ENCODE data around the gene ERI3. TPM values are rescaled to one million over a fixed set of nuclear protein-coding genes. Genes with fewer than 3 reads are reported as not detected.

The ERI3 gene
- total RNA-seq (2022) (65.9 and 71.4 TPM in 2 replicates), Bru-seq, nascent RNA (percentile 76 among the genes with signal in this experiment), BruChase-seq, experiment 1, labeled RNA remaining after a 6-hour chase (percentile 71 among the genes with signal in this experiment), BruChase-seq, experiment 2, labeled RNA remaining after a 2-hour chase (percentile 75 among the genes with signal in this experiment)
- long read RNA-seq, transcript ERI3-201 (9 exons, 1,684 nt), result major isoform, 43 of 241 reads
- long read RNA-seq, partial matches to known transcripts, result 81 of 241 reads
- long read RNA-seq, other reads (novel, unspliced or antisense), result 117 of 241 reads

- no TSS peak for BruUV-seq (replicated peaks)
- DNase-seq, result peak; percentile 96
- H3K27me3 Mint-ChIP-seq (ENCODE audit: unreplicated experiment), result no peaks in the 10 kb centered on the region
- intact Hi-C loops (cut with micrococcal nuclease; ENCODE audit: unreplicated experiment), result no loop called here
- H3K4me1 Mint-ChIP-seq (ENCODE audit: low read depth, unreplicated experiment), result peaks cover 38% of the 10 kb centered on the region
- CTCF ChIA-PET, result interaction anchor here (0.6 kb wide), 2 partner anchors 284 to 737 kb away, joined by 3 to 4 read pairs; no protein-coding TSS in a partner anchor
- TF ChIP-seq CTCF (IDR thresholded peaks at IDR 0.05; ENCODE audit: unreplicated experiment), result no peak
- H3K36me3 Mint-ChIP-seq (ENCODE audit: insufficient read depth, unreplicated experiment), result peaks cover 32% of the 10 kb centered on the region
- H3K27ac Mint-ChIP-seq (ENCODE audit: unreplicated experiment), result peak within 1 kb of the TSS; percentile 78
- H3K9me3 Mint-ChIP-seq (ENCODE audit: low read depth, unreplicated experiment), result no peaks in the 10 kb centered on the region
- peak within 1 kb of the TSS; percentile 79 for H3K4me3 Mint-ChIP-seq (ENCODE audit: low read depth, unreplicated experiment)
Observed at GRCh38 chr1:44354840-44355581, at the start of gene ERI3. Gene ERI3, minus strand, starts transcription at chr1:44355257. Its CDS starts 231 bp downstream, at chr1:44355026.

GRCh38 chr1:44401256-44402228 lies 46.5 kb upstream of the ERI3 start:
- CTCF ChIA-PET, result no interaction called here
- no peak overlapping the region for H3K27ac Mint-ChIP-seq (ENCODE audit: unreplicated experiment)
- no TSS peak for BruUV-seq (replicated peaks)
- H3K4me3 Mint-ChIP-seq (ENCODE audit: low read depth, unreplicated experiment), result no peak overlapping the region
- no peaks in the 10 kb centered on the region for H3K9me3 Mint-ChIP-seq (ENCODE audit: low read depth, unreplicated experiment)
- peaks cover 40% of the 10 kb centered on the region for H3K27me3 Mint-ChIP-seq (ENCODE audit: unreplicated experiment)
- peaks cover 18% of the 10 kb centered on the region for H3K36me3 Mint-ChIP-seq (ENCODE audit: insufficient read depth, unreplicated experiment)
- intact Hi-C loops (cut with micrococcal nuclease; ENCODE audit: unreplicated experiment), result no loop called here
- TF ChIP-seq CTCF (IDR thresholded peaks at IDR 0.05; ENCODE audit: unreplicated experiment), result no peak
- H3K4me1 Mint-ChIP-seq (ENCODE audit: low read depth, unreplicated experiment), result no peaks in the 10 kb centered on the region
- DNase-seq, result no peak

- BruUV-seq (replicated peaks), result no TSS peak
- no peaks in the 10 kb centered on the region for H3K4me1 Mint-ChIP-seq (ENCODE audit: low read depth, unreplicated experiment)
- H3K27ac Mint-ChIP-seq (ENCODE audit: unreplicated experiment), result no peak overlapping the region
- H3K36me3 Mint-ChIP-seq (ENCODE audit: insufficient read depth, unreplicated experiment), result no peaks in the 10 kb centered on the region
- peaks cover 8% of the 10 kb centered on the region for H3K27me3 Mint-ChIP-seq (ENCODE audit: unreplicated experiment)
- CTCF ChIA-PET, result interaction anchor here (0.7 to 1.9 kb wide), 2 partner anchors 12 to 434 kb away, joined by 3 to 6 read pairs; no protein-coding TSS in a partner anchor
- intact Hi-C loops (cut with micrococcal nuclease; ENCODE audit: unreplicated experiment), result no loop called here
- no peak overlapping the region for H3K4me3 Mint-ChIP-seq (ENCODE audit: low read depth, unreplicated experiment)
- TF ChIP-seq CTCF (IDR thresholded peaks at IDR 0.05; ENCODE audit: unreplicated experiment), result no peak
- DNase-seq, result no peak
- no peaks in the 10 kb centered on the region for H3K9me3 Mint-ChIP-seq (ENCODE audit: low read depth, unreplicated experiment)
Observed at GRCh38 chr1:44390277-44390676, 35.2 kb upstream of the ERI3 start.

GRCh38 chr1:44389437-44389836 lies 34.4 kb upstream of the ERI3 start:
- CTCF ChIA-PET, result no interaction called here
- TF ChIP-seq CTCF (IDR thresholded peaks at IDR 0.05; ENCODE audit: unreplicated experiment), result no peak
- BruUV-seq (replicated peaks), result no TSS peak
- Mint-ChIP-seq H3K27me3 (ENCODE audit: unreplicated experiment) (no peaks in the 10 kb centered on the region), H3K4me1 (ENCODE audit: low read depth, unreplicated experiment) (no peaks in the 10 kb centered on the region), H3K27ac (ENCODE audit: unreplicated experiment) (no peak overlapping the region), H3K9me3 (ENCODE audit: low read depth, unreplicated experiment) (no peaks in the 10 kb centered on the region), H3K36me3 (ENCODE audit: insufficient read depth, unreplicated experiment) (no peaks in the 10 kb centered on the region), H3K4me3 (ENCODE audit: low read depth, unreplicated experiment) (no peak overlapping the region)
- DNase-seq, result no peak
- intact Hi-C loops (cut with micrococcal nuclease; ENCODE audit: unreplicated experiment), result no loop called here
